T-helper 17 cell (primary cell): ENCODE data around the gene RNF114. TPM values are rescaled to one million over a fixed set of nuclear protein-coding genes. Genes with fewer than 3 reads are reported as not detected.
"Not testable (repeated sequence)": the region's sequence is repeated elsewhere in the genome, so short reads cannot be mapped to it uniquely, and the experiment has no call there.

ENCODE experiments used
- ATAC-seq: fragments of 150-1000 bp; cut with Tn5 transposase; 2 replicates; pipeline ENCODE4 v1.10.0; 2021; ENCODE audit warnings: mild to moderate bottlenecking, moderate library complexity
- DNase-seq, 3 donors: peaks; one replicate each; pipeline versions ENCODE4 v3.0.0 to v3.0.0-alpha.2; 2020 to 2021
- H3K9me3 ChIP-seq: one replicate; pipeline ENCODE4 v1.7.0; 2013; ENCODE audit warnings: low read length, mild to moderate bottlenecking; ENCODE audit not compliant: control insufficient read depth, poor library complexity, severe bottlenecking
- H3K27ac Mint-ChIP-seq: one replicate; pipeline ENCODE4 v1.8.0; 2022; ENCODE audit warnings: mild to moderate bottlenecking, moderate library complexity, mixed read lengths
- H3K27me3 Mint-ChIP-seq: one replicate; pipeline ENCODE4 v1.8.0; 2022; ENCODE audit warnings: mixed read lengths
- H3K36me3 Mint-ChIP-seq: one replicate; pipeline ENCODE4 v1.8.0; 2022; ENCODE audit warnings: low read depth, mixed read lengths
- H3K4me1 Mint-ChIP-seq: one replicate; pipeline ENCODE4 v1.8.0; 2022; ENCODE audit warnings: mild to moderate bottlenecking, mixed read lengths
- H3K4me3 Mint-ChIP-seq: one replicate; pipeline ENCODE4 v1.8.0; 2022; ENCODE audit warnings: mild to moderate bottlenecking, moderate library complexity, mixed read lengths
- total RNA-seq, 4 donors: library from RNA in 2 of 4; stranded (reverse) in 2 of 4; gene quantifications; one replicate each; pipeline ENCODE4 v1.2.3 and lab custom pipeline; 2022 to 2026

Gene RNF114
- total RNA-seq, 2 donors from 2014 or later, result 104 to 111 TPM

DNA sequence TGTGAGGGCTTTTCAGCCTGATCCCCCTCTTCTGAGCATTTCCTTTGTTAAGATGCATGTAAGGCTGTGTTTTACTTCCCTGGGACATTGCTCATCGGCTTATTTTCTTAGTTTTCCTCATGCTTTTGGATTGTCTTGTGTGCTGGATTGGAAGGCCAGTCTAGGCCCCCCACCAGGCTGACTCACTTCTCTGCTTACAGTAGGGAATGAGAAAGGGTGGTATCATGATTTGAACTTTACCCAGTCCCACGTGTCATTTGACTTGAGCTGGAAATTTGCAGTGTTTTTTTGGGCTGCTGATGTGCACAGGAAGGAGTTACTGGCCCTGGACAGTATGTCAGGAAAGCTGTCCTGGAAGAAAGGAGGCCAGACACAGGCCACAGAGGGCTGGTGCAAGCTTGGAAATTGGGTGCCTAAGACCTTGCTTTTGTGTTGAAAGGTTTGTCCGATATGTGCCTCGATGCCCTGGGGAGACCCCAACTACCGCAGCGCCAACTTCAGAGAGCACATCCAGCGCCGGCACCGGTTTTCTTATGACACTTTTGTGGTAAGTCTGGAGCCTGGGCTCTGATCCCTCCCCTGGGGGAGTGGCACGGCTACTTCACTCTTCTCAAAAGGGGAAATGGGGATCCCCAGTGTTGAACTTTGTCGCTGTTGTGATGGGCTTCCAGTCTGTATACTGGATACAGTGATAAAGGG, 12.8 kb downstream of the RNF114 start:
- H3K27me3 Mint-ChIP-seq, result no peaks in the 10 kb centered on the region
- H3K4me1 Mint-ChIP-seq, result peaks cover 11% of the 10 kb centered on the region
- peak overlapping the region; percentile 49 for H3K27ac Mint-ChIP-seq
- H3K36me3 Mint-ChIP-seq, result peaks cover 11% of the 10 kb centered on the region
- DNase-seq, result no peak
- no peak for ATAC-seq
- H3K9me3 ChIP-seq, result no peaks in the 10 kb centered on the region
- no peak overlapping the region for H3K4me3 Mint-ChIP-seq

- ATAC-seq (no peak), DNase-seq (no peak)
- no peak overlapping the region for H3K27ac Mint-ChIP-seq
- no peak overlapping the region for H3K4me3 Mint-ChIP-seq
- H3K36me3 Mint-ChIP-seq, result peaks cover 19% of the 10 kb centered on the region
- H3K4me1 Mint-ChIP-seq, result peaks cover 4% of the 10 kb centered on the region
- H3K9me3 ChIP-seq, result no peaks in the 10 kb centered on the region
- H3K27me3 Mint-ChIP-seq, result no peaks in the 10 kb centered on the region
These were observed 15.0 kb downstream of the RNF114 start for GRCh38 chr20:49951151-49951550.

DNA sequence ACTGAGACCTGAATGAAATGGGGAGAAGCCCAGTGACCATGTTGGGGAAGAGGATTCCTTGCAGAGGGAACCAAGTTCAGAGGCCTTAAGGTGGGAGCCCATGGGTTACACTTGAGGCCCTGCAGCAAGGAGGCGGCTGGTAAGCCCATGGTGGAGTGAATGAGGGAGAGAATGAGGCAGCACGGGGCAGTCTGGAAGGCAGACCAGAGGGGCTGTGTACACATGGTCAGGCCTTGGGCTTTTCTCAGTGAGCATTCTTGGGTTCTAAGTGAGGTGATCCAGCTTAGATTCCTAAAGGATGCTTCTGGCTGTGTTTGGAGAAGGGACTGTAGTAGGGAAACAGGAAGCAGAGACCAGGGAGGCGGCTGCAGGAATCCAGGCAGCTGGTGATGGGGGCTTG, 19.0 kb downstream of the RNF114 start:
- no peaks in the 10 kb centered on the region for H3K4me1 Mint-ChIP-seq
- H3K27me3 Mint-ChIP-seq, result no peaks in the 10 kb centered on the region
- H3K9me3 ChIP-seq, result no peaks in the 10 kb centered on the region
- peaks cover 11% of the 10 kb centered on the region for H3K36me3 Mint-ChIP-seq
- no peak overlapping the region for H3K4me3 Mint-ChIP-seq
- no peak overlapping the region for H3K27ac Mint-ChIP-seq
- no peak for DNase-seq
- no peak for ATAC-seq

DNA sequence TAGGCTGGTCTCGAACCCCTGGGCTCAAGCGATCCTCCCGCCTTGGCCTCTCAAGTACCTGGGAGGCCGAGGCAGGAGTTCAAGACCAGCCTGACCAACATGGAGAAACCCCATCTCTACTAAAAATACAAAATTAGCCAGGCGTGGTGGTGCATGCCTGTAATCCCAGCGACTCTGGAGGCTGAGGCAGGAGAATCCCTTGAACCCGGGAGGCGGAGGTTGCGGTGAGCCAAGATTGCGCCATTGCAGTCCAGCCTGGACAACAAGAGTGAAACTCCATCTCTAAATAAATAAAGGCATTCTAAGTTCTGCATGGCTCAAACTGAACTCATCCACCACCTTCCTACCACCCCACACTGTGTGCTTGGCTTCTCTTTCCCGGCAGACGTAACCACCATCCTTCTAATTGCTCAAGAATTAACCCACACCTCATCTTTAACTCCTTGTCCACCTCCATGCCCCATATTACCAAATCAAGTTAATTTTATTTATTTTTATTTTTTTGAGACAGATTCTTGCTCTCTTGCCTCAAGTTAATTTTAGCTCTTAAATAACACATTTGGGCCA, 19.7 kb downstream of the RNF114 start:
- not testable (repeated sequence) for DNase-seq, ATAC-seq

DNA sequence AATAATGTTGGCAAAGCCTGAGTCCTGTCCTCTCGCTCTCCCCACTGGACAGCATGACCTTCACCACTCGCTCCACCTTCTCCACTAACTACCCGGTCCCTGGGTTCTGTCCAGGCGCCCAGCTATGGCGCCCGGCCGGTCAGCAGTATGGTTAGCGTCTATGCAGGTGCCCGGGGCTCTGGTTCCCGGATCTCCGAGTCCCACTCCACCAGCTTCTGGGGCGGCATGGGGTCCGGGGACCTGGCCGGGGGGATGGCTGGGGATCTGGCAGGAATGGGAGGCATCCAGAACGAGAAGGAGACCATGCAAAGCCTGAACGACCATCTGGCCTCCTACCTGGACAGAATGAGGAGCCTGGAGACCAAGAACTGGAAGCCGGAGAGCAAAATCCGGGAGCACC, 20.5 kb downstream of the RNF114 start:
- no peaks in the 10 kb centered on the region for H3K9me3 ChIP-seq
- no peak for ATAC-seq
- Mint-ChIP-seq H3K4me3 (no peak overlapping the region), H3K36me3 (peaks cover 11% of the 10 kb centered on the region), H3K27me3 (no peaks in the 10 kb centered on the region), H3K27ac (no peak overlapping the region), H3K4me1 (no peaks in the 10 kb centered on the region)
- no peak for DNase-seq

More for the DNA sequence above, 19.7 kb downstream of the RNF114 start:
- not testable (repeated sequence) for H3K9me3 ChIP-seq, H3K4me3 Mint-ChIP-seq, H3K4me1 Mint-ChIP-seq, H3K27me3 Mint-ChIP-seq, H3K27ac Mint-ChIP-seq
- H3K36me3 Mint-ChIP-seq, result peaks cover 11% of the 10 kb centered on the region

DNA sequence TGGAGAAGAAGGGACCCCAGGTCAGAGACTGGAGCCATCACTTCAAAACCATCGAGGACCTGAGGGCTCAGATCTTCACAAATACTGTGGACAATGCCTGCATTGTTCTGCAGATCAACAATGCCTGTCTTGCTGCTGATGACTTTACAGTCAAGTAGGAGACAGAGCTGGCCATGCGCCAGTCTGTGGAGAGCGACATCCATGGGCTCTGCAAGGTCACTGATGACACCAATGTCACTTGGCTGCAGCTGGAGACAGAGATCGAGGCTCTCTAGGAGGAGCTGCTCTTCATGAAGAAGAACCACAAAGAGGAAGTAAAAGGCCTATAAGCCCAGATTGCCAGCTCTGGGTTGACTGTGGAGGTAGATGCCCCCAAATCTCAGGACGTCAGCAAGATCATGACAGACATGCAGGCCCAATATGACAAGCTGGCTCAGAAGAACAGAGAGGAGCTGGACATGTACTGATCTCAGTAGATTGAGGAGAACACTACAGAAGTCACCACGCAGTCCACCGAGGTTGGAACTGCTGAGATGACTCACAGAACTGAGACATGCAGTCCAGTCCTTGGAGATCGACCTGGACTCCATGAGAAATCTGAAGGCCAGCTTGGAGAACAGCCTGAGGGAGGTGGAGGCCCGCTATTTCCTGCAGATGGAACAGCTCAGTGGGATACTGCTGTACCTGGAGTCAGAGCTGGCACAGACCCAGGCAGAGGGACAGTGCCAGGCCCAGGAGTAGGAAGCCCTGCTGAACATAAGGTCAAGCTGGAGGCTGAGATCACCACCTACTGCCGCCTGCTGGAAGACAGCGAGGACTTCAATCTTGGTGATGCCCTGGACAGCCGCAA, 21.1 kb downstream of the RNF114 start:
- not testable (repeated sequence) for DNase-seq, H3K4me1 Mint-ChIP-seq, H3K4me3 Mint-ChIP-seq, H3K9me3 ChIP-seq, ATAC-seq, H3K27ac Mint-ChIP-seq, H3K27me3 Mint-ChIP-seq
- H3K36me3 Mint-ChIP-seq, result peaks cover 11% of the 10 kb centered on the region

DNA sequence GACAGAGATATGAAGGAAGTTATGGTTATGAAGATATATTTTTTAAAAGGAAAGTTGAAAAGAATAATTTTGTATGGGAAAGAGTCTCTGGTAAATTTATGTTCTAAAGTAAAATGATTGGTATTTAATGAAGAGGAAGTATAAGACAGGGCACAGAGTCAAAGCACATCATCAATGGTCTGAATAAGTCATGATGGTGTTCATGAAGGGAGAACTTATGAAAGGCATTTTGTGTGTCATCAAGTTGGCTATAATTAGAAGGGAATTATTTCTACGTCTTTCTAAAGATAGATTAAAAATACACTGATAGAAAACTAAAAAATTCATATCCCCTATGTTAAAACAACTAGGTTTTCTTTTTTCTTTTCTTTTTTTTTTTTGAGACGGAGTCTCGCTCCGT, 25.2 kb downstream of the RNF114 start:
- Mint-ChIP-seq H3K4me1 (no peaks in the 10 kb centered on the region), H3K4me3 (no peak overlapping the region), H3K36me3 (no peaks in the 10 kb centered on the region), H3K27me3 (no peaks in the 10 kb centered on the region), H3K27ac (no peak overlapping the region)
- ATAC-seq (no peak), DNase-seq (no peak)
- H3K9me3 ChIP-seq, result no peaks in the 10 kb centered on the region

GRCh38 chr20:49964964-49965780, 29.0 kb downstream of the RNF114 start:
- H3K4me1 Mint-ChIP-seq, result no peaks in the 10 kb centered on the region
- H3K27ac Mint-ChIP-seq, result no peak overlapping the region
- H3K4me3 Mint-ChIP-seq, result no peak overlapping the region
- ATAC-seq, result peak; percentile 45
- no peaks in the 10 kb centered on the region for H3K9me3 ChIP-seq
- DNase-seq, result no peak
- H3K27me3 Mint-ChIP-seq, result no peaks in the 10 kb centered on the region
- H3K36me3 Mint-ChIP-seq, result no peaks in the 10 kb centered on the region

DNA sequence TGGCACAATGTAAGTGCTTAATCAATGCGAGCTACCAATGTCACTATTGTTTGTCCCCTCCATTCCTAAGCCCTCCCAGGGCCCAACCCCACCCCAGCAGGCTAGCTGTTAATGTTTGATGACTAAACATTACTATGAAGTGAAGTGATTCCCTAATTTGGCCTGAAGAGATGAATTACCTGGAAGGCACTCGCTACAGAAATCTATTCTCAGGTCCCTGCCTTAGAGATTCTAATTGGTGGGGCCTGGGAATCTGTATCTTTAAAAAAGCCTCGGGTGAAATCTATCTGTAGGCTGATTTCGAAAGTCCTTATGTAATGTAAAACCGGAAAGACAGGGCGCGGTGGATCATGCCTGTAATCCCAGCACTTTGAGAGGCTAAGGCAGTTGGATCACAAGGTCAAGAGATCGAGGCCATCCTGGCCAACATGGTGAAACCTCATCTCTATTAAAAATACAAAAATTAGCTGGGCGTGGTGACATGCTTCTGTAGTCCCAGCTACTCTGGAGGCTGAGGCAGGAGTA, 29.6 kb downstream of the RNF114 start:
- H3K27me3 Mint-ChIP-seq, result no peaks in the 10 kb centered on the region
- no peaks in the 10 kb centered on the region for H3K4me1 Mint-ChIP-seq
- no peaks in the 10 kb centered on the region for H3K9me3 ChIP-seq
- DNase-seq (no peak), ATAC-seq (no peak)
- H3K27ac Mint-ChIP-seq, result no peak overlapping the region
- no peak overlapping the region for H3K4me3 Mint-ChIP-seq
- no peaks in the 10 kb centered on the region for H3K36me3 Mint-ChIP-seq

- Mint-ChIP-seq H3K4me1 (no peaks in the 10 kb centered on the region), H3K27me3 (no peaks in the 10 kb centered on the region), H3K4me3 (no peak overlapping the region), H3K36me3 (no peaks in the 10 kb centered on the region), H3K27ac (no peak overlapping the region)
- no peak for ATAC-seq
- DNase-seq, result no peak
- no peaks in the 10 kb centered on the region for H3K9me3 ChIP-seq
These were observed 30.7 kb downstream of the RNF114 start for GRCh38 chr20:49966861-49967260.

- DNase-seq (no peak), ATAC-seq (no peak)
- H3K4me3 Mint-ChIP-seq, result no peak overlapping the region
- H3K36me3 Mint-ChIP-seq, result no peaks in the 10 kb centered on the region
- no peak overlapping the region for H3K27ac Mint-ChIP-seq
- H3K4me1 Mint-ChIP-seq, result no peaks in the 10 kb centered on the region
- H3K27me3 Mint-ChIP-seq, result peaks cover 6% of the 10 kb centered on the region
- no peaks in the 10 kb centered on the region for H3K9me3 ChIP-seq
These were observed 33.0 kb downstream of the RNF114 start for GRCh38 chr20:49969234-49969633.

- no peak overlapping the region for H3K27ac Mint-ChIP-seq
- H3K9me3 ChIP-seq, result no peaks in the 10 kb centered on the region
- H3K4me3 Mint-ChIP-seq, result no peak overlapping the region
- no peak for ATAC-seq
- DNase-seq, result no peak
- H3K4me1 Mint-ChIP-seq, result no peaks in the 10 kb centered on the region
- peaks cover 6% of the 10 kb centered on the region for H3K27me3 Mint-ChIP-seq
- no peaks in the 10 kb centered on the region for H3K36me3 Mint-ChIP-seq
These were observed 33.7 kb downstream of the RNF114 start for GRCh38 chr20:49969946-49970345.

DNA sequence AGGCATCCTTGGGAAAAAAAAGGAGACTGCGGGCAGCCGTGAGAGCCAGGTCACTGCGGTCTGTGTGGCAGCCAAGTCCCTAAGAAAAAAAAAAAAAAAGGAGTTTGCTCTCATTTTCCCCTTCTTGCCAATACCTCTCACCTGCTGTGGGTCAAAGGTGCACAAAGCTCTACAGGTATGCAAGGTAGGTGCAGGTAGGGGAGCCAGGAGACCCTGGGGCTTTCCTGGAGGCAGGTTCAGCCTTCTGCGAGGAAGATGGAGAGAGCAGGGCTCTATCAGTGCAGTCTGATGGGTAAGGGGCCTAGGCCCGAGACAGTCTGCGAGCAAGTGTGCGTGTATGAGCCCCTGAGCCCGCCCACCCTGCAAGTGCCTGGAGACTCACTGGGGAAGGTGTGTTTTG, 34.3 kb downstream of the RNF114 start:
- no peak overlapping the region for H3K27ac Mint-ChIP-seq
- ATAC-seq (no peak), DNase-seq (no peak)
- H3K4me1 Mint-ChIP-seq, result no peaks in the 10 kb centered on the region
- no peaks in the 10 kb centered on the region for H3K9me3 ChIP-seq
- no peak overlapping the region for H3K4me3 Mint-ChIP-seq
- H3K36me3 Mint-ChIP-seq, result no peaks in the 10 kb centered on the region
- peaks cover 6% of the 10 kb centered on the region for H3K27me3 Mint-ChIP-seq
